Activated B cell treated with CpG ODN at 0.5 μM for 24 hours (primary cell): ENCODE measurements around the gene DEPP1. TPM values are rescaled to one million over a fixed set of nuclear protein-coding genes. Genes with fewer than 3 reads are reported as not detected.

Source experiments
- ATAC-seq: fragments of 200-7000 bp; cut with Tn5 transposase; one replicate; pipeline ENCODE4 v1.10.0; 2021; ENCODE audit warnings: low read depth, mild to moderate bottlenecking, moderate library complexity
- CTCF ChIA-PET: fragments of 350-600 bp; sonication (Branson Sonifier 250); formaldehyde crosslinking; loops from one replicate; lab custom pipeline; 2021; ENCODE audit warnings: antibody characterized with exemption; lab: Charles Lee
- POLR2A ChIA-PET: fragments of 350-600 bp; sonication (Branson Sonifier 250); formaldehyde crosslinking; loops from one replicate; lab custom pipeline; 2021; ENCODE audit warnings: antibody characterized with exemption; lab: Charles Lee
- DNase-seq: peaks from one replicate; pipeline ENCODE4 v3.0.0; 2022
- H3K27ac Mint-ChIP-seq: one replicate; pipeline ENCODE4 v1.8.0; 2020; ENCODE audit warnings: mixed read lengths
- H3K27me3 Mint-ChIP-seq: one replicate; pipeline ENCODE4 v1.8.0; 2021; ENCODE audit warnings: mixed read lengths
- H3K36me3 Mint-ChIP-seq: one replicate; pipeline ENCODE4 v1.8.0; 2021; ENCODE audit warnings: low read depth, mixed read lengths
- H3K4me1 Mint-ChIP-seq: one replicate; pipeline ENCODE4 v1.8.0; 2021; ENCODE audit warnings: mixed read lengths
- H3K4me3 Mint-ChIP-seq: one replicate; pipeline ENCODE4 v1.8.0; 2020; ENCODE audit warnings: mild to moderate bottlenecking, mixed read lengths
- H3K9me3 Mint-ChIP-seq: one replicate; pipeline ENCODE4 v1.8.0; 2020; ENCODE audit warnings: mixed read lengths
- CTCF ChIP-seq: fragments of 200-600 bp; IDR thresholded peaks from one replicate; pipeline ENCODE4 v1.8.0; 2022; ENCODE audit warnings: antibody characterized with exemption, mild to moderate bottlenecking
- intact Hi-C: fragments of 100-400 bp; cut with micrococcal nuclease; formaldehyde crosslinking; loops from one replicate; pipeline ENCODE4 v1.15.1; 2024
- total RNA-seq: library from RNA; stranded (reverse); gene quantifications from 2 replicates; pipeline ENCODE4 v1.2.3, GENCODE V29; 2022

The DEPP1 gene
- total RNA-seq, 1 donor from 2014 or later: 0.11 TPM

- Mint-ChIP-seq H3K9me3 (no peaks in the 10 kb centered on the region), H3K27ac (no peak overlapping the region), H3K27me3 (no peaks in the 10 kb centered on the region), H3K4me1 (peaks cover 75% of the 10 kb centered on the region), H3K4me3 (no peak overlapping the region), H3K36me3 (no peaks in the 10 kb centered on the region)
- TF ChIP-seq CTCF: no peak
- DNase-seq (no peak), ATAC-seq (no peak)
- intact Hi-C loops: loop anchor here (5.0 kb wide), 1 partner anchor 1062 kb away; no protein-coding TSS in a partner anchor
- CTCF ChIA-PET: interaction anchor here (0.9 to 9.5 kb wide), 3 partner anchors 9 to 32 kb away, joined by 3 to 60 read pairs (median 6); no protein-coding TSS in a partner anchor
- POLR2A ChIA-PET: interaction anchor here (0.8 to 1.0 kb wide), 2 partner anchors 17 to 32 kb away, joined by 4 to 5 read pairs; no protein-coding TSS in a partner anchor
Observed at GRCh38 chr10:44965104-44965503, 13.5 kb downstream of the DEPP1 start.

- peak overlapping the region; percentile 58 for H3K4me3 Mint-ChIP-seq
- ChIA-PET POLR2A (interaction anchor here (1.6 to 2.4 kb wide), 3 partner anchors 10 to 37 kb away, joined by 5 to 20 read pairs (median 7); partner anchors contain the start of gene ZNF22), CTCF (interaction anchor here (1.3 to 9.5 kb wide), 4 partner anchors 9 to 31 kb away, joined by 6 to 60 read pairs (median 7); no protein-coding TSS in a partner anchor)
- intact Hi-C loops: loop anchor here (1.0 kb wide), 1 partner anchor 11 kb away; no protein-coding TSS in a partner anchor
- H3K4me1 Mint-ChIP-seq: peaks cover 79% of the 10 kb centered on the region
- no peak for ATAC-seq
- no peaks in the 10 kb centered on the region for H3K27me3 Mint-ChIP-seq
- H3K36me3 Mint-ChIP-seq: no peaks in the 10 kb centered on the region
- peak overlapping the region; percentile 68 for H3K27ac Mint-ChIP-seq
- DNase-seq: no peak
- TF ChIP-seq CTCF: no peak
- H3K9me3 Mint-ChIP-seq: no peaks in the 10 kb centered on the region
Observed at GRCh38 chr10:44963772-44964633, 14.6 kb downstream of the DEPP1 start.

DNA sequence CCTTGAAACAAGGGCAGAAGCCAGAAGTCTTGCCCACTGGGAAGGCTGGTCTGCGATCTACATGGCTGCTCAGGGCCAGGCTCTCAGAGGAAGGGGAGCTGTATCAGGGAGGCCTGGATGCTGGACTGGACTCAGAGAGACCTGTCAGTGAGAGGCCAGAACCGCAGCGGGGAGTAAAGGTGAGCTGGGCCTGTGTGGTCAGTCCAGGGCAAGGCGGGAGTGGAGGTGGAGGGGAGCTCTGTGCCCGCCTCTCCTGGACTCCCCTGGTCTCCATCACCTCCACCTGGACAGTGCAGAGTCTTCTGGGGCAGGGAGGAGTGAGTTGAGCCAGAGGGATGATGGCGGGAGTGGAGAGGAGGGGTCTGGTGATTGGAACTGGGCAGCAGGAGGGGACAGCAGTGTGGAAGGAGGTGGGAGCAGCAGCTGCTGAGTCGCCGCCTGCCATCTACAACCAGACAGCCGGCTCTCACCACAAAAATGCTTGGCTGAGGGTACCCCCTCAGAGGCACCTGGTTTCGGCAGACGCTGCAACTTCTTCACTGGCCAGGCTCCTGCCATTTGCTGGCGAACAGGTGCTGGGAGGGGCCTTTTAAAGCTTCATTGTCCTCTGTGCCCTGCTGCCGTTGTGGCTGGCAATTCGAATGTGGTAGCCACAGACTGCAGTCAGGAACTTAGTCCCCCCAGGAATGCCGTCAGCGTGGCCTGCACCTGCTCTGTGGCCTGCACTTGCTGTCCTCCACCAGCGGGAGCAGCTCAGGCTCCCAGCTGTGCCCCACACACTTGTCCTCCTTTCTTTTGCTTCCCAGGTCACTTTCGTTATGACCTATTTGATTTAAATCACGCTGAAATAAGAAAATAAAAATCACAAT lies 15.5 kb downstream of the DEPP1 start:
- peak overlapping the region; percentile 68 for H3K27ac Mint-ChIP-seq
- H3K36me3 Mint-ChIP-seq: no peaks in the 10 kb centered on the region
- no peak for DNase-seq
- TF ChIP-seq CTCF: no peak
- CTCF ChIA-PET: interaction anchor here (1.3 to 9.5 kb wide), 3 partner anchors 10 to 30 kb away, joined by 7 to 60 read pairs (median 7); no protein-coding TSS in a partner anchor
- POLR2A ChIA-PET: interaction anchor here (1.6 to 2.4 kb wide), 3 partner anchors 11 to 38 kb away, joined by 5 to 20 read pairs (median 7); partner anchors contain the start of gene ZNF22
- no peaks in the 10 kb centered on the region for H3K9me3 Mint-ChIP-seq
- no peak for ATAC-seq
- intact Hi-C loops: loop anchor here (1.0 kb wide), 1 partner anchor 12 kb away; no protein-coding TSS in a partner anchor
- H3K27me3 Mint-ChIP-seq: no peaks in the 10 kb centered on the region
- H3K4me1 Mint-ChIP-seq: peaks cover 79% of the 10 kb centered on the region
- peak overlapping the region; percentile 58 for H3K4me3 Mint-ChIP-seq

GRCh38 chr10:44961931-44962750 lies 16.5 kb downstream of the DEPP1 start:
- CTCF ChIA-PET: interaction anchor here (1.2 to 9.5 kb wide), 3 partner anchors 11 to 29 kb away, joined by 3 to 60 read pairs (median 7); no protein-coding TSS in a partner anchor
- H3K27ac Mint-ChIP-seq: no peak overlapping the region
- H3K27me3 Mint-ChIP-seq: no peaks in the 10 kb centered on the region
- no peaks in the 10 kb centered on the region for H3K9me3 Mint-ChIP-seq
- no peak overlapping the region for H3K4me3 Mint-ChIP-seq
- no peak for TF ChIP-seq CTCF
- DNase-seq (no peak), ATAC-seq (no peak)
- peaks cover 74% of the 10 kb centered on the region for H3K4me1 Mint-ChIP-seq
- intact Hi-C loops: no loop called here
- POLR2A ChIA-PET: interaction anchor here (2.4 kb wide), 1 partner anchor 11 kb away, joined by 20 read pairs; no protein-coding TSS in a partner anchor
- no peaks in the 10 kb centered on the region for H3K36me3 Mint-ChIP-seq
